GM12875 (cell line): ENCODE measurements around the gene SLC11A2.
"Not testable (repeated sequence)": the region's sequence is repeated elsewhere in the genome, so short reads cannot be mapped to it uniquely, and the experiment has no call there.

Source experiments
- H3K4me3 ChIP-seq: one replicate; pipeline ENCODE4 v1.5.1; 2011; ENCODE audit warnings: low read depth, low read length, control low read depth
- CTCF ChIP-seq: IDR thresholded peaks from 2 replicates; pipeline ENCODE4 v1.5.1; 2011; ENCODE audit warnings: low read depth, mild to moderate bottlenecking, control low read depth, inconsistent platforms, low read length, moderate library complexity, borderline replicate concordance; ENCODE audit not compliant: insufficient read depth

SLC11A2 gene

DNA sequence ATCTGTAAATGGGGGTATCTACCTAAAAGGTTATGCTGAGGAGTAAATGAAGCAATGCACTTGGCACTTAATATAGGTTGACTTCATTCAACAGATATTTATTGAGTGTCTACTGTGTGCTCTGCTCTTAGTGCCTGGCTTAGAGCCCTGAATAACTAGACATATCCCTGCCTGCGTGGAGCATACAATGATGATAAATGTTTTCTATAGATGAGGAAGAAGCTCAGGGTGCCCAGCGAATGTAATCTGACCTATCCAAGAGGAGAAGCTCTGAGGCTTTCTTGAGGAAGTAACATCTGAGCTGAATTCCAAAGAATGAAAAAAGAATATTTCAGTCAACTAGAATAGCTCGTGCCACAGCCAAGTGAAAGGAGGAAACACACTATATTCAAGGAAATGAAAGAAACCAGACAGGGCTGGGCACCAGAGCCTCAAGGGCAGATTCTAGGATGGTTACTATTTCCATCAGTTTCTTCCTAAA is 91.8 kb downstream of the SLC11A2 start:
- H3K4me3 ChIP-seq, result no peak overlapping the region
- TF ChIP-seq CTCF, result no peak

- no peak overlapping the region for H3K4me3 ChIP-seq
- TF ChIP-seq CTCF, result no peak
These were observed 92.6 kb downstream of the SLC11A2 start for GRCh38 chr12:50933459-50934124.

GRCh38 chr12:50932787-50933280 is 93.3 kb downstream of the SLC11A2 start:
- no peak for TF ChIP-seq CTCF

DNA sequence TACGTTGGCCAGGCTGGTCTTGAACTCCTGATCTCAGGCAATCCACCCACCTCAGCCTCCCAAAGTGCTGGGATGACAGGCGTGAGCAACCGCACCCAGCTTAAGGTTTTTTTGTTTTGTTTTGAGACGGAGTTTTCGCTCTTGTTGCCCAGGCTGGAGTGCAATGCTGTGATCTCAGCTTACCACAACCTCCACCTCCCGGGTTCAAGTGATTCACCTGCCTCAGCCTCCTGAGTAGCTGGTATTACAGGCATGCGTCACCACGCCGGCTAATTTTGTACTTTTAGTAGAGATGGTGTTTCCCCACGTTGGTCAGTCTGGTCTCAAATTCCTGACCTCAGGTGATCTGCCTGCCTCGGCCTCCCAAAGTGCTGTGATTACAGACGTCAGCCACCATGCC is 95.7 kb downstream of the SLC11A2 start:
- not testable (repeated sequence) for H3K4me3 ChIP-seq

More at GRCh38 chr12:50932787-50933280, 93.3 kb downstream of the SLC11A2 start:
- H3K4me3 ChIP-seq, result no peak overlapping the region

DNA sequence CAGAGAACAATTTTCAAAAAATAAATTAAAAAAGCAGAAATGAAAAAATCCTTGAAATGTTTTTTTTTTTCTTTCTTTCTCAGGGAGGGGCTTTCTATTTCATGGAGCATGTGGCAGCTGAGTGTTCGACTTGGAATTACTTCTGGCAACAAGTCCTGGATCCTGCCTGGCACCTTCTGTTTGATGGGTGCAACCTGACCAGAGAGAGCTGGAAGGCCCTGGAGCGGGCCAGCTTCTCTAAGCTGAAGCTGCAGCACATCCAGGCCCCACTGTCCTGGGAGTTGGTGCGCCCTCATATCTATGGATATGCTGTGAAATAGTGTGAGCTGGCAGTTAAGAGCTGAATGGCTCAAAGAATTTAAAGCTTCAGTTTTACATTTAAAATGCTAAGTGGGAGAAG is 96.4 kb downstream of the SLC11A2 start:
- H3K4me3 ChIP-seq, result no peak overlapping the region
- no peak for TF ChIP-seq CTCF
